Stimulated activated CD8-positive, alpha-beta memory T cell treated with anti-CD3 and anti-CD28 coated beads, Interleukin-15, amount 100 ng/mL, for 24 hours (primary cell): Measurements from ENCODE around the gene LRP4.
"Not testable (repeated sequence)": the region's sequence is repeated elsewhere in the genome, so short reads cannot be mapped to it uniquely, and the experiment has no call there.

Experiments
- DNase-seq: peaks from one replicate; pipeline ENCODE4 v3.0.0-alpha.2; 2020; ENCODE audit warnings: low read depth

Gene LRP4

GRCh38 chr11:46927928-46928327 is 9.6 kb upstream of the LRP4 start:
- not testable (repeated sequence) for DNase-seq

GRCh38 chr11:46920755-46921154 is 2.4 kb upstream of the LRP4 start:
- no peak for DNase-seq

- DNase-seq = no peak
Measured at GRCh38 chr11:46918788-46919513, 601 bp upstream of the LRP4 start.

GRCh38 chr11:46917762-46918082 is 628 bp downstream of the LRP4 start:
- no peak for DNase-seq

- DNase-seq = no peak
Measured at GRCh38 chr11:46917109-46917761, 1.1 kb downstream of the LRP4 start.

GRCh38 chr11:46916286-46917108 is 1.9 kb downstream of the LRP4 start:
- no peak for DNase-seq

GRCh38 chr11:46914910-46915309 is 3.4 kb downstream of the LRP4 start:
- DNase-seq = no peak

- DNase-seq = no peak
Measured at GRCh38 chr11:46914363-46914762, 4.0 kb downstream of the LRP4 start.

- DNase-seq = no peak
Measured at GRCh38 chr11:46913484-46913883, 4.9 kb downstream of the LRP4 start.

GRCh38 chr11:46912526-46913150 is 5.7 kb downstream of the LRP4 start:
- no peak for DNase-seq

GRCh38 chr11:46907606-46908005 is 10.7 kb downstream of the LRP4 start:
- no peak for DNase-seq

GRCh38 chr11:46906609-46907041 is 11.7 kb downstream of the LRP4 start:
- DNase-seq = no peak

- no peak for DNase-seq
Measured at GRCh38 chr11:46905806-46906205, 12.5 kb downstream of the LRP4 start.

- DNase-seq = no peak
Measured at GRCh38 chr11:46903846-46904245, 14.5 kb downstream of the LRP4 start.

- DNase-seq = no peak
Measured at GRCh38 chr11:46902694-46903093, 15.7 kb downstream of the LRP4 start.

- DNase-seq = no peak
Measured at GRCh38 chr11:46901156-46901555, 17.2 kb downstream of the LRP4 start.

GRCh38 chr11:46900091-46900746 is 18.1 kb downstream of the LRP4 start:
- DNase-seq = no peak

- no peak for DNase-seq
Measured at GRCh38 chr11:46899501-46900025, 18.8 kb downstream of the LRP4 start.

GRCh38 chr11:46898396-46899095 is 19.8 kb downstream of the LRP4 start:
- no peak for DNase-seq

GRCh38 chr11:46896719-46897406 is 21.5 kb downstream of the LRP4 start:
- no peak for DNase-seq

GRCh38 chr11:46895821-46896220 is 22.5 kb downstream of the LRP4 start:
- no peak for DNase-seq
